Spleen (tissue), 11 donors: Measurements from ENCODE around the gene RGMB. TPM values are rescaled to one million over a fixed set of nuclear protein-coding genes. Genes with fewer than 3 reads are reported as not detected.
A peak's percentile ranks its signal among the peaks of the same experiment; 100 is the strongest.
"Not testable (repeated sequence)": the region's sequence is repeated elsewhere in the genome, so short reads cannot be mapped to it uniquely, and the experiment has no call there.

Source experiments
- DNase-seq: peaks from one replicate; pipeline ENCODE4 v3.0.0-alpha.2; 2020
- H3K27ac ChIP-seq, 8 donors: fragments of 200-600 bp; sonication (generic) in 7 of 8; 1 replicate in 4 of 8; 2 replicates in 4 of 8; pipeline versions ENCODE4 v1.5.0 to v1.8.0; 2016 to 2021; ENCODE audit warnings: inconsistent platforms in 4 of 8, mild to moderate bottlenecking in 4 of 8, moderate library complexity in 1 of 8
- H3K27me3 ChIP-seq, 7 donors: fragments of 200-600 bp; sonication (generic) in 6 of 7; replicated peaks in 1 of 7; 1 replicate in 4 of 7; 2 replicates in 3 of 7; pipeline versions ENCODE4 v1.5.0 to v1.8.0; 2016 to 2021; ENCODE audit warnings: inconsistent platforms in 3 of 7, mild to moderate bottlenecking in 1 of 7
- H3K36me3 ChIP-seq, 6 donors: fragments of 200-600 bp; sonication (generic) in 5 of 6; 1 replicate in 4 of 6; 2 replicates in 2 of 6; pipeline versions ENCODE4 v1.5.0 to v1.8.0; 2016 to 2021; ENCODE audit warnings: inconsistent platforms in 2 of 6
- H3K4me1 ChIP-seq, 6 donors: fragments of 200-600 bp; sonication (generic) in 5 of 6; 1 replicate in 3 of 6; 2 replicates in 3 of 6; pipeline versions ENCODE4 v1.5.0 to v1.8.0; 2016 to 2021; ENCODE audit warnings: inconsistent platforms in 3 of 6
- H3K4me3 ChIP-seq, 8 donors: fragments of 200-600 bp; sonication (generic) in 7 of 8; 1 replicate in 4 of 8; 2 replicates in 4 of 8; pipeline versions ENCODE4 v1.5.0 to v1.8.0; 2016 to 2021; ENCODE audit warnings: inconsistent platforms in 4 of 8, mild to moderate bottlenecking in 4 of 8, moderate library complexity in 2 of 8
- H3K9me3 ChIP-seq, 8 donors: fragments of 200-600 bp; sonication (generic) in 7 of 8; 1 replicate in 4 of 8; 2 replicates in 4 of 8; pipeline versions ENCODE4 v1.5.0 to v1.8.0; 2016 to 2021; ENCODE audit warnings: inconsistent platforms in 4 of 8
- CTCF ChIP-seq, 11 experiments: fragments of 200-600 bp in 7 of 11; fragments of 450-650 bp in 4 of 11; sonication (generic) in 4 of 11; IDR thresholded peaks in 8 of 11; conservative IDR thresholded peaks in 3 of 11; 1 replicate in 7 of 11; 2 replicates in 4 of 11; pipeline versions ENCODE4 v1.4.0 to v1.8.0; 2016 to 2021; ENCODE audit warnings: antibody characterized with exemption in 11 of 11, inconsistent platforms in 4 of 11, mild to moderate bottlenecking in 1 of 11
- POLR2A ChIP-seq, 3 donors: fragments of 450-650 bp; IDR thresholded peaks; one replicate each; pipeline ENCODE4 v1.5.1; 2017; ENCODE audit warnings: antibody characterized with exemption in 3 of 3, mild to moderate bottlenecking in 1 of 3
- POLR2AphosphoS5 ChIP-seq, 3 donors: sonication (generic); formaldehyde crosslinking; IDR thresholded peaks; one replicate each; pipeline ENCODE4 v1.5.1; 2017; ENCODE audit warnings: antibody characterized with exemption in 3 of 3
- WGBS, 5 donors: extraction: QIAGEN DNeasy Blood & Tissue Kit in 3 of 5; methylation state at CpG; one replicate each; pipeline versions ENCODE4 v1.1.5 to v1.1.7; 2013 to 2018; 5-methylcytosine and 5-hydroxymethylcytosine counted together
- intact Hi-C: fragments of 100-400 bp; cut with DNase I; formaldehyde crosslinking; loops from one replicate; pipeline ENCODE4 v1.15.0; 2023; ENCODE audit warnings: low total_unique reads
- polyA plus RNA-seq, 3 donors: library from polyadenylated mRNA; stranded (reverse); fragments of 200-250 nt; gene quantifications; one replicate each; pipeline ENCODE4 v1.2.1, GENCODE V29; 2013
- total RNA-seq, 7 donors: library from RNA; depleted of rRNA in 3 of 7; stranded (reverse); fragments of >200 nt in 3 of 7; fragmentation: NEBNext Ultra II Directional in 4 of 7; extraction: Animal tissue kit (Norgen Biotek cat#: 25700) in 4 of 7; gene quantifications; one replicate each; pipeline versions ENCODE4 v1.1.0 to v1.2.1, GENCODE V29; 2016 to 2021
- donor health status: healthy with polysubstance abuse.
- donor health status: DM: no; HTN: no; CAD: no; lungs with moderate emphysema.
- donor health status: DM: no; HTN: no; CAD: no.
- donor health status: Bipolar disorder and iron deficiency.
- donor health status: healthy.
- donor health status: DM: no; HTN: no; CAD: no.
- donor health status: DM: yes; HTN: yes; CAD: no.

Gene RGMB
- total and polyA plus RNA-seq, 10 donors: 2.1 to 22.9 (median 14.5) TPM

- peaks cover 0 to 21% (median 9%) of the 10 kb centered on the region in 8 donors for H3K9me3 ChIP-seq
- no peaks in the 10 kb centered on the region for H3K4me1 ChIP-seq
- no peaks in the 10 kb centered on the region for H3K27me3 ChIP-seq
- intact Hi-C loops: no loop called here
- peak in 6 of 11 experiments; percentile 12 to 44 (median 28) for TF ChIP-seq CTCF (IDR thresholded peaks at IDR 0.05 in 8 of 11, conservative IDR thresholded peaks at IDR 0.05 in 3 of 11)
- no peak for TF ChIP-seq POLR2A (IDR thresholded peaks at IDR 0.05)
- TF ChIP-seq POLR2AphosphoS5 (IDR thresholded peaks at IDR 0.05): no peak
- H3K36me3 ChIP-seq: no peaks in the 10 kb centered on the region
- 75 to 92% (median 80%) methylated on average over 4 of the region's 4 CpGs for WGBS, 5 donors
- no peak overlapping the region for H3K4me3 ChIP-seq
- no peak overlapping the region for H3K27ac ChIP-seq
- no peak for DNase-seq
These were observed 22.8 kb upstream of the RGMB start for GRCh38 chr5:98750693-98751092.

DNA sequence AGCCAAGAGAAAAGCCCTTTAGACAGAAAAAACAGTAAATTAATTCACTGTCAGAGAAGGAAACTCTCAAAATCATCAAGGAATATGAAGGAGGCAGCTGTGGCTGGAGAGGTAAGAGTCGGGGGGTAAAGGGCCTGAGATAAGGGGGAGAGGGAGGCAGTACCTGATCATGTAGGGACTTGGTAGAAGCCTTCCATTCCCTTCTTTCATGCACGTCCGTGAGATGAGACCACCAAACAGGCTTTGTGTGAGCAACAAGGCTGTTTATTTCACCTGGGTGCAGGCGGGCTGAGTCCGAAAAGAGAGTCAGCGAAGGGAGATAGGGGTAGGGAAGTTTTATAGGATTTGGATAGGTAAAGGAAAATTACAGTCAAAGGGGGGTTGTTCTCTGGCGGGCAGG is 21.1 kb upstream of the RGMB start:
- H3K27me3 ChIP-seq, H3K4me3 ChIP-seq, H3K4me1 ChIP-seq, H3K36me3 ChIP-seq, H3K27ac ChIP-seq, intact Hi-C loops, DNase-seq: not testable (repeated sequence)
- 85 to 89% (median 89%) methylated on average over 6 to 7 of the region's 7 CpGs for WGBS, 5 donors
- H3K9me3 ChIP-seq: peaks cover 0 to 13% (median 6%) of the 10 kb centered on the region in 8 donors

DNA sequence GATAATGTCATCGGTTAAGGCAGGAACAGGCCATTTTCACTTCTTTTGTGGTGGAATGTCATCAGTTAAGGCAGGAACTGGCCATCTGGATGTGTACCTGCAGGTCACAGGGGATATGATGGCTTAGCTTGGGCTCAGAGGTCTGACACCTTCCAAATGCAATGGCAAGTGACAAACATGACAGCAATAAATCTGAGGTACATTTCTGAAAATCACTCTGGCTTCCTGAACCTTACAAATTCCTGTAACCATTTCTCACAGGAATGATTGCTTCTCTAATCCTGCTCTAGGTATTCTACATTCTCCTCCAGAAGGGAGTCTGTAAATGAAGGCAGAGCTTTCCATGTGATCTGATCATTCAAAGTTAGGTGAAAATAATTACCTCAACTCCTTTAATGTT is 20.7 kb upstream of the RGMB start:
- H3K9me3 ChIP-seq: peaks cover 0 to 13% (median 6%) of the 10 kb centered on the region in 8 donors
- intact Hi-C loops, H3K4me1 ChIP-seq, H3K4me3 ChIP-seq, DNase-seq, H3K27me3 ChIP-seq, H3K36me3 ChIP-seq, H3K27ac ChIP-seq: not testable (repeated sequence)
- whole genome bisulfite sequencing, 5 donors: 50 to 76% (median 63%) methylated on average over 1 of the region's 1 CpG

DNA sequence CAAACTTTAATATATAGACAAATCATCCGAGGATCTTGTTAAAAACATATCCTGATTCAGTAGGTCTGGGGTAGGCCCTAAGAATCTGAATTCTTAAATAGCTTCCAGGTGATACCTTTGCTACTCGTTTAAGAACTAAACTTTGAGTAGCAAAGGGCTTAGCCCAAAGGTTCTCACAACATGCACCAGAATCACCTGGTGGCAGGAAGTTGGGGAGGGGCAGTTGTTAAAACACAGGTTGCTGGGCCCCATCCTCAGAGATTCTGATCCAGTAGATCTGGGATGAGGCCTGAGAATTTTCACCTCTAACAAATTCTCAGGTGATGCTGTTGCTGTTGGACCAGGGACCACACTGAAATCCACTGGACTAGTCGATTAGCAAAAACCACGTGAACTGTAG is 20.0 kb upstream of the RGMB start:
- DNase-seq: no peak

DNA sequence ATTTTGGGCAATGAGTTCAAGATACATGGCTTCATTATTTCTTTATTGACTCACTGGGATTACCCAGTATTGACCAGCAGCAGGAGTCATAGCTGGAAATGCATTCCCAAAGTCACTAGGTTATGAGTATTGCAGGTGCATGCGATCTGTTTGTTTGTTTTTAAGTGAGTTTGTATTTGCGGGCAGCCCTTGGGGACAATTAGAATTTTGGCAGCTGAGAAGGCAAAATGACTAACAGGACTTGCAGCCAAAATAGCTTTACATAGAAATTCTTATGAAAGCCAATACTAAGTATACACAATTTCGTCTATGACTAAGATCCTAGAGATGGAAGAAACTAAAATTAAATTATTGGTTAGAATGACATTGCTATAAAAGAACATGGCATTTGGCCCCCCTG is 18.1 kb upstream of the RGMB start:
- H3K9me3 ChIP-seq: peaks cover 0 to 7% (median 0%) of the 10 kb centered on the region in 8 donors
- H3K27ac ChIP-seq: no peak overlapping the region
- DNase-seq: no peak
- H3K4me1 ChIP-seq: no peaks in the 10 kb centered on the region
- H3K4me3 ChIP-seq: no peak overlapping the region
- TF ChIP-seq CTCF (IDR thresholded peaks at IDR 0.05 in 8 of 11, conservative IDR thresholded peaks at IDR 0.05 in 3 of 11): no peak
- TF ChIP-seq POLR2AphosphoS5 (IDR thresholded peaks at IDR 0.05): no peak
- no peak for TF ChIP-seq POLR2A (IDR thresholded peaks at IDR 0.05)
- no peaks in the 10 kb centered on the region for H3K36me3 ChIP-seq
- no peaks in the 10 kb centered on the region for H3K27me3 ChIP-seq
- 84 to 94% (median 92%) methylated on average over 3 of the region's 3 CpGs for WGBS, 5 donors
- intact Hi-C loops: no loop called here

More for the DNA sequence above, 20.0 kb upstream of the RGMB start:
- Histone ChIP-seq H3K9me3 (peaks cover 0 to 7% (median 0%) of the 10 kb centered on the region in 8 donors), H3K36me3 (no peaks in the 10 kb centered on the region), H3K27me3 (no peaks in the 10 kb centered on the region), H3K4me1 (no peaks in the 10 kb centered on the region), H3K27ac (no peak overlapping the region), H3K4me3 (no peak overlapping the region)
- WGBS, 5 donors: 74 to 85% (median 78%) methylated on average over 4 of the region's 4 CpGs
- TF ChIP-seq CTCF (IDR thresholded peaks at IDR 0.05 in 8 of 11, conservative IDR thresholded peaks at IDR 0.05 in 3 of 11): no peak
- no peak for TF ChIP-seq POLR2AphosphoS5 (IDR thresholded peaks at IDR 0.05)
- TF ChIP-seq POLR2A (IDR thresholded peaks at IDR 0.05): no peak
- intact Hi-C loops: no loop called here
